ENCODE measurements around the gene FETUB. TPM values are rescaled to one million over a fixed set of nuclear protein-coding genes. Genes with fewer than 3 reads are reported as not detected.

The FETUB gene
- total and polyA plus RNA-seq, 2 donors (not counting 3 experiments of a cell fraction or from before 2014, with no cell fraction given) = not detected

DNA sequence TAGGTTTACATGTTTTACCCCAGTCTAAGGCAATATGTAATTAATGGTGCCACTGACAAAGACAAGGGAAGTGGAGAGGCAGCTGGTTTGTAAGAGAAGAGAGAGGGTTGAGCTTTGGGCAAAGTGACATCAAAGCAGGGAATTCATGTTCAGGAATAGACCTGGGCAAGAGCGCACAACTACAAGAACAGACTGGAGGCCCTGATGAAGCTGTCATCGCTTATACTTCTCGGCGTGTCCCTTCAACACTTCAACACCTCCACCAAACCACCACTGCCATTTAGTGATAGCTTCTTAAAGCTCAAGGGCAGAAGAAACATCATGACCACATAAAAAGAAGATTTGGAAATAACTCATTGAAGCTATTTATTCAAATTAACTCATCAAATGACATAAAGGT, 57.3 kb downstream of the FETUB start:
- Histone ChIP-seq H3K9ac (replicated peaks; ENCODE audit: extremely low read depth, insufficient read depth, low read length) (no peak overlapping the region), H3K4me3 (replicated peaks in 1 of 3; ENCODE audit: insufficient read depth in 1 of 3, low read depth in 1 of 3, low read length in 3 of 3) (no peak overlapping the region), H3K36me3 (ENCODE audit: control insufficient read depth in 2 of 2, extremely low read depth in 1 of 2, insufficient read depth in 2 of 2, low read length in 2 of 2) (no peaks in the 10 kb centered on the region), H3K9me3 (replicated peaks; ENCODE audit: control insufficient read depth, insufficient read depth, low read length) (no peaks in the 10 kb centered on the region), H4K20me1 (replicated peaks; ENCODE audit: control insufficient read depth, extremely low read depth, insufficient read depth, low read length) (no peaks in the 10 kb centered on the region), H3K27me3 (ENCODE audit: control insufficient read depth in 2 of 2, insufficient read depth in 2 of 2, low read length in 2 of 2) (no peaks in the 10 kb centered on the region), H3K27ac (ENCODE audit: insufficient read depth, low read depth, low read length) (no peak overlapping the region), H3K4me2 (ENCODE audit: insufficient read depth, low read length) (no peak overlapping the region), H2AFZ (ENCODE audit: low read depth, low read length) (no peak overlapping the region), H3K4me1 (ENCODE audit: control insufficient read depth, extremely low read depth, insufficient read depth, low read length) (no peaks in the 10 kb centered on the region), H3K9me1 (replicated peaks; ENCODE audit: control insufficient read depth, extremely low read depth, insufficient read depth, low read length) (no peaks in the 10 kb centered on the region), H3K79me2 (ENCODE audit: control insufficient read depth, insufficient read depth, low read length) (no peaks in the 10 kb centered on the region)
- POLR2A ChIA-PET = no interaction called here
- CTCF ChIA-PET = interaction anchor here (0.7 to 1.7 kb wide), 2 partner anchors 48 to 83 kb away, joined by 3 to 4 read pairs; no protein-coding TSS in a partner anchor
- dilution Hi-C loops (cut with MboI; ENCODE audit: extremely low pct_ligation_motif_present, low sequenced_read_pairs) = no loop called here
- DNase-seq (ENCODE audit: low read depth, low spot score) (no peak), FAIRE-seq (no peak)
- no TSS peak for BruUV-seq (replicated peaks)
- intact Hi-C loops (cut with micrococcal nuclease) = no loop called here
- TF ChIP-seq GATA2 (IDR thresholded peaks at IDR 0.05; ENCODE audit: insufficient read depth, insufficient read length, low read depth, low read length) = no peak
- no peak for TF ChIP-seq POLR2A (IDR thresholded peaks at IDR 0.05; ENCODE audit: low read depth, low read length)
- TF ChIP-seq MYC (IDR thresholded peaks at IDR 0.05; ENCODE audit: low read depth, low read length) = no peak
- no peak for TF ChIP-seq POLR2AphosphoS5 (IDR thresholded peaks at IDR 0.05; ENCODE audit: insufficient read depth, low read depth, low read length)
- TF ChIP-seq FOS (IDR thresholded peaks at IDR 0.05; ENCODE audit: borderline replicate concordance, insufficient read depth, low read length) = no peak
- TF ChIP-seq EZH2 (IDR thresholded peaks at IDR 0.05; ENCODE audit: borderline replicate concordance, low read depth, low read length, severe bottlenecking) = no peak
- TF ChIP-seq, protein P1, sequence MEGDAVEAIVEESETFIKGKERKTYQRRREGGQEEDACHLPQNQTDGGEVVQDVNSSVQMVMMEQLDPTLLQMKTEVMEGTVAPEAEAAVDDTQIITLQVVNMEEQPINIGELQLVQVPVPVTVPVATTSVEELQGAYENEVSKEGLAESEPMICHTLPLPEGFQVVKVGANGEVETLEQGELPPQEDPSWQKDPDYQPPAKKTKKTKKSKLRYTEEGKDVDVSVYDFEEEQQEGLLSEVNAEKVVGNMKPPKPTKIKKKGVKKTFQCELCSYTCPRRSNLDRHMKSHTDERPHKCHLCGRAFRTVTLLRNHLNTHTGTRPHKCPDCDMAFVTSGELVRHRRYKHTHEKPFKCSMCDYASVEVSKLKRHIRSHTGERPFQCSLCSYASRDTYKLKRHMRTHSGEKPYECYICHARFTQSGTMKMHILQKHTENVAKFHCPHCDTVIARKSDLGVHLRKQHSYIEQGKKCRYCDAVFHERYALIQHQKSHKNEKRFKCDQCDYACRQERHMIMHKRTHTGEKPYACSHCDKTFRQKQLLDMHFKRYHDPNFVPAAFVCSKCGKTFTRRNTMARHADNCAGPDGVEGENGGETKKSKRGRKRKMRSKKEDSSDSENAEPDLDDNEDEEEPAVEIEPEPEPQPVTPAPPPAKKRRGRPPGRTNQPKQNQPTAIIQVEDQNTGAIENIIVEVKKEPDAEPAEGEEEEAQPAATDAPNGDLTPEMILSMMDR (IDR thresholded peaks at IDR 0.05; ENCODE audit: extremely low read depth in 1 of 2, insufficient read depth in 1 of 2, low read depth in 1 of 2, low read length in 2 of 2) = no peak
- TF ChIP-seq MAX (IDR thresholded peaks at IDR 0.05; ENCODE audit: insufficient read depth, insufficient read length) = no peak

Data from endothelial cell of umbilical vein (primary cell).